GM23248 (cell line): Measurements from ENCODE around the gene CEBPZ.

Experiments used
- EZH2 ChIP-seq: fragments of 200-600 bp; sonication (generic); IDR thresholded peaks from 2 replicates; pipeline ENCODE4 v1.6.1; 2018; ENCODE audit warnings: antibody characterized with exemption, mild to moderate bottlenecking; ENCODE audit not compliant: insufficient read depth, poor library complexity, severe bottlenecking
- EZH2phosphoT487 ChIP-seq: fragments of 200-600 bp; sonication (generic); IDR thresholded peaks from 2 replicates; pipeline ENCODE4 v1.6.1; 2018; ENCODE audit warnings: antibody characterized with exemption, moderate library complexity, mild to moderate bottlenecking, low read depth; ENCODE audit not compliant: insufficient read depth

- TF ChIP-seq EZH2 (no peak), EZH2phosphoT487 (no peak)
Measured at GRCh38 chr2:37246205-37246604, 14.8 kb upstream of the CEBPZ start.
